Measurements from ENCODE around the gene MAP7D1. TPM values are rescaled to one million over a fixed set of nuclear protein-coding genes. Genes with fewer than 3 reads are reported as not detected.

MAP7D1 gene
- polyA plus RNA-seq, 1 of the 3 experiments (the other 2 are of a cell fraction) = 69.9 TPM

DNA sequence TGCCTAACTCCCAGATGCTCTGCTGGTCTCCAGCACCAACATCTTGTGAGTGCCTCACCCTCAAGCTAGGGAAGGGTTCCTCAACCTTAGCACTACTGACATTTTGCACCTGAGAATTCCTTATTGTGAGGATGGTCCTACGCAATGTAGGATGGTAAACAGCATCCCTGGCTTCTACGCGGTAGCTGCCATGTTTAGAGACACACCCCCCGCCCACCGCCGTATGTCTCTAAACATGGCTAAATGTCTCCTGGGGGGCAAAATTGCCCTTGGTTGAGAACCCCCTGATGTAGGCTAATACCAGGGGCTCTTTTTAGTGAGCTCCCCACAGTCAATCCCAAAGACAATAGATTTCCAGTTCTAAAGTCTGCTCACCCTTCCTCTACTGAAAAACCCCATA lies 2.5 kb upstream of the MAP7D1 start (continued):
- TF ChIP-seq REST (IDR thresholded peaks at IDR 0.05; ENCODE audit: low read depth, low read length) (no peak), RAD21 (IDR thresholded peaks at IDR 0.05; ENCODE audit: low read length) (no peak), RXRA (IDR thresholded peaks at IDR 0.05; ENCODE audit: borderline replicate concordance, low read depth) (no peak), NFIC (IDR thresholded peaks at IDR 0.05; ENCODE audit: borderline replicate concordance) (no peak), IRF3 (IDR thresholded peaks at IDR 0.05; ENCODE audit: low read depth, low read length) (no peak)

DNA sequence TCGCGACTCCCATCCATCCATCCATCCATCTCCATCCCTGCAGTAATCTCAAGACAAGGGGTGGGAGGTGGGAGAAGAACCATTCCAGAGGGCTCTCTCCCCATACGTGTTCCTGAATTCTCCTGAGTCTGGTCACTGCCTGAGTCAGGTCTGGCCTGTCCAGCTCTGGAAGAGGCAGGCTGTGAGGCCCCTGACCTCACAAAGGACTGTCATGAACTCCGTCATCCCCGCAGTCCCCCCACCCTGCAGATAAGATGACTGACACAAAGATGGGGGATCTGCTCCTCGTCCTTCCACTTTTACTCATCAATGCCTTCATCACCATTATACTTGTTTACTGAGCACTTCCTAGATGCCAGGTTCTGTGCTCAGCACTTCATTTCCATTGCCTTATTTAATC lies 1.6 kb upstream of the MAP7D1 start:
- Histone ChIP-seq H2AFZ (ENCODE audit: low read depth) (no peak overlapping the region), H3K27me3 (ENCODE audit: insufficient read depth) (no peaks in the 10 kb centered on the region), H3K9ac (no peak overlapping the region), H4K20me1 (ENCODE audit: insufficient read depth) (peaks cover 24% of the 10 kb centered on the region), H3K36me3 (replicated peaks in 1 of 2; ENCODE audit: control insufficient read depth in 1 of 2, insufficient read depth in 2 of 2, low read length in 1 of 2) (peaks cover 4 to 5% of the 10 kb centered on the region in 2 experiments), H3K9me2 (no peaks in the 10 kb centered on the region), H3K4me3 (ENCODE audit: low read depth in 2 of 2, low read length in 1 of 2) (no peak overlapping the region), H3K4me2 (no peak overlapping the region), H3K9me3 (no peaks in the 10 kb centered on the region), H3K27ac (ENCODE audit: low read depth in 2 of 2, low read length in 1 of 2) (peak overlapping the region in 1 of 2 experiments; percentile 98; a peak in 2 of 4 replicates), H3K4me1 (ENCODE audit: control insufficient read depth in 1 of 2, insufficient read depth in 2 of 2, low read depth in 1 of 2, low read length in 1 of 2) (peaks cover 38 to 46% of the 10 kb centered on the region in 2 experiments), H3F3A (replicated peaks; ENCODE audit: insufficient read depth) (peaks cover 22% of the 10 kb centered on the region), H3K79me2 (ENCODE audit: insufficient read depth) (peaks cover 46% of the 10 kb centered on the region)
- ChIA-PET CTCF (interaction anchor here (0.9 to 5.6 kb wide), 3 partner anchors 34 to 215 kb away, joined by 4 to 49 read pairs (median 6); no protein-coding TSS in a partner anchor), POLR2A (no interaction called here)
- no peak for TF ChIP-seq ELF1 (IDR thresholded peaks at IDR 0.05)
- TF ChIP-seq SIN3A (IDR thresholded peaks at IDR 0.05; ENCODE audit: borderline replicate concordance, low read depth, low read length) = no peak
- no peak for TF ChIP-seq RAD21 (IDR thresholded peaks at IDR 0.05; ENCODE audit: low read length)
- no peak for TF ChIP-seq GATA2 (CRISPR knock-in tag; IDR thresholded peaks at IDR 0.05)
- TF ChIP-seq MXI1 (IDR thresholded peaks at IDR 0.05; ENCODE audit: low read depth, low read length) = no peak
- TF ChIP-seq MEF2A (IDR thresholded peaks at IDR 0.05; ENCODE audit: borderline replicate concordance, low read depth) = no peak
- TF ChIP-seq FOXJ3 (CRISPR knock-in tag; IDR thresholded peaks at IDR 0.05) = no peak
- WGBS (ENCODE audit: low lambda C conversion rate) = 96% methylated on average over 6 of the region's 6 CpGs
- no peak for DNase-seq

Measured in SK-N-SH (cell line).